Measurements from ENCODE around the gene ASRGL1.

Gene ASRGL1

GRCh38 chr11:62419314-62419929, 82.2 kb downstream of the ASRGL1 start:
- no peak for DNase-seq

- no peak for DNase-seq
These were observed 82.7 kb downstream of the ASRGL1 start for GRCh38 chr11:62419943-62420342.

GRCh38 chr11:62420882-62421281, 83.6 kb downstream of the ASRGL1 start:
- no peak for DNase-seq

GRCh38 chr11:62421996-62422395, 84.7 kb downstream of the ASRGL1 start:
- DNase-seq = no peak

GRCh38 chr11:62423012-62423411, 85.8 kb downstream of the ASRGL1 start:
- no peak for DNase-seq

GRCh38 chr11:62427630-62428233, 90.5 kb downstream of the ASRGL1 start:
- DNase-seq = no peak

GRCh38 chr11:62428871-62429560, 91.8 kb downstream of the ASRGL1 start:
- DNase-seq = no peak

- DNase-seq = no peak
These were observed 93.2 kb downstream of the ASRGL1 start for GRCh38 chr11:62430425-62430824.

GRCh38 chr11:62431171-62431901, 94.1 kb downstream of the ASRGL1 start:
- DNase-seq = no peak

- no peak for DNase-seq
These were observed 95.4 kb downstream of the ASRGL1 start for GRCh38 chr11:62432695-62433094.

GRCh38 chr11:62433141-62433903, 96.1 kb downstream of the ASRGL1 start:
- no peak for DNase-seq

GRCh38 chr11:62433904-62434276, 96.6 kb downstream of the ASRGL1 start:
- DNase-seq = no peak

GRCh38 chr11:62435846-62436660, 98.8 kb downstream of the ASRGL1 start:
- DNase-seq = no peak

GRCh38 chr11:62437616-62438015, 100.4 kb downstream of the ASRGL1 start:
- DNase-seq = no peak

GRCh38 chr11:62438641-62439040, 101.4 kb downstream of the ASRGL1 start:
- DNase-seq = no peak

- DNase-seq = no peak
These were observed 102.7 kb downstream of the ASRGL1 start for GRCh38 chr11:62439785-62440602.

All from NCI-H345 (cell line).